H1 (cell line): ENCODE data around the gene C19orf25. TPM values are rescaled to one million over a fixed set of nuclear protein-coding genes. Genes with fewer than 3 reads are reported as not detected.

Experiments used
- CTCF ChIA-PET: fragments of 300-600 bp; sonication (Branson Sonifier 250); formaldehyde crosslinking; loops from one replicate; lab custom pipeline; 2021; ENCODE audit not compliant: partially characterized antibody; lab: Charles Lee
- POLR2A ChIA-PET: fragments of 300-600 bp; sonication (Branson Sonifier 250); formaldehyde crosslinking; loops from one replicate; lab custom pipeline; 2021; ENCODE audit warnings: inconsistent platforms; ENCODE audit not compliant: partially characterized antibody; lab: Charles Lee
- DNase-seq, 2 experiments: peaks; one replicate each; pipeline versions ENCODE4 v3.0.0 to v3.0.0-alpha.2; 2010 to 2022; ENCODE audit warnings: low spot score in 2 of 2, low read depth in 1 of 2, mixed read lengths in 1 of 2
- FAIRE-seq: peaks from 2 replicates; lab custom pipeline; 2011; peaks lifted over from hg19 to GRCh38; lab: Jason Lieb, UNC
- H2AFZ ChIP-seq: 2 replicates; pipeline ENCODE4 v1.8.1; 2012; ENCODE audit warnings: low read length, inconsistent platforms
- H2AK5ac ChIP-seq: 2 replicates; pipeline ENCODE4 v1.6.1; 2013; ENCODE audit warnings: low read depth, low read length
- H2BK120ac ChIP-seq: replicated peaks from 2 replicates; pipeline ENCODE3; 2013; ENCODE audit warnings: low read depth, low read length, inconsistent platforms
- H2BK12ac ChIP-seq: 2 replicates; pipeline ENCODE4 v1.6.1; 2013; ENCODE audit warnings: low read depth, low read length
- H2BK15ac ChIP-seq: 2 replicates; pipeline ENCODE4 v1.6.1; 2013; ENCODE audit warnings: low read length
- H2BK20ac ChIP-seq: 2 replicates; pipeline ENCODE4 v1.6.1; 2013; ENCODE audit warnings: low read length
- H2BK5ac ChIP-seq: 2 replicates; pipeline ENCODE4 v1.6.1; 2013; ENCODE audit warnings: low read depth, low read length
- H3K14ac ChIP-seq: 2 replicates; pipeline ENCODE4 v1.6.1; 2013; ENCODE audit warnings: inconsistent platforms; ENCODE audit not compliant: insufficient read length
- H3K18ac ChIP-seq: 2 replicates; pipeline ENCODE4 v1.6.1; 2013; ENCODE audit warnings: low read length; ENCODE audit errors: extremely low read depth
- H3K23ac ChIP-seq: 2 replicates; pipeline ENCODE4 v1.6.1; 2013; ENCODE audit warnings: inconsistent platforms; ENCODE audit not compliant: insufficient read length
- H3K23me2 ChIP-seq: 2 replicates; pipeline ENCODE4 v1.6.1; 2013; ENCODE audit warnings: low read depth, low read length
- H3K27ac ChIP-seq: 2 replicates; pipeline ENCODE4 v1.6.1; 2011; ENCODE audit warnings: low read depth, low read length, inconsistent platforms
- H3K27me3 ChIP-seq, 4 experiments: replicated peaks in 1 of 4; 1 replicate in 1 of 4; 2 replicates in 3 of 4; pipeline versions ENCODE4 v1.6.1 to v1.8.1; 2011 to 2013; ENCODE audit warnings: low read length in 3 of 4, mild to moderate bottlenecking in 3 of 4, inconsistent platforms in 2 of 4, mixed read lengths in 2 of 4, moderate library complexity in 1 of 4; ENCODE audit not compliant: control insufficient read depth in 3 of 4, insufficient read depth in 3 of 4; ENCODE audit errors: extremely low read depth in 1 of 4
- H3K36me3 ChIP-seq, 4 experiments: 2 replicates each; pipeline versions ENCODE4 v1.6.1 to v1.8.1; 2011 to 2013; ENCODE audit warnings: mild to moderate bottlenecking in 4 of 4, low read length in 3 of 4, moderate library complexity in 2 of 4, control low read depth in 1 of 4, inconsistent platforms in 1 of 4; ENCODE audit not compliant: insufficient read depth in 4 of 4, control insufficient read depth in 2 of 4
- H3K4ac ChIP-seq: replicated peaks from 2 replicates; pipeline ENCODE3; 2013; ENCODE audit warnings: low read length, low read depth, mixed read lengths, inconsistent platforms; ENCODE audit not compliant: insufficient read length
- H3K4me1 ChIP-seq, 4 experiments: replicated peaks in 1 of 4; 1 replicate in 1 of 4; 2 replicates in 3 of 4; pipeline versions ENCODE4 v1.6.1 to v1.8.1; 2011 to 2013; ENCODE audit warnings: low read length in 3 of 4, inconsistent platforms in 2 of 4, mixed read lengths in 1 of 4; ENCODE audit not compliant: insufficient read depth in 4 of 4, control insufficient read depth in 3 of 4
- H3K4me2 ChIP-seq, 2 experiments: 2 replicates each; pipeline versions ENCODE4 v1.6.1 to v1.8.1; 2011 to 2013; ENCODE audit warnings: low read depth in 2 of 2, low read length in 2 of 2, control low read depth in 1 of 2, inconsistent platforms in 1 of 2, mild to moderate bottlenecking in 1 of 2; ENCODE audit not compliant: insufficient read depth in 1 of 2
- H3K4me3 ChIP-seq, 4 experiments: fragments of 200-600, 300-600 bp in 1 of 4; sonication (generic), shearing (Covaris generic), sonication (Bioruptor Twin) in 1 of 4; 2 replicates each; pipeline versions ENCODE4 v1.5.1 to v1.8.1; 2011 to 2016; ENCODE audit warnings: low read length in 4 of 4, low read depth in 3 of 4, control low read depth in 2 of 4, inconsistent platforms in 2 of 4, mild to moderate bottlenecking in 2 of 4, mixed read lengths in 1 of 4, moderate library complexity in 1 of 4; ENCODE audit not compliant: insufficient read depth in 2 of 4; ENCODE audit errors: extremely low read depth in 1 of 4
- H3K56ac ChIP-seq: replicated peaks from 2 replicates; pipeline ENCODE3; 2013; ENCODE audit warnings: low read depth, mild to moderate bottlenecking, mixed read lengths, low read length, inconsistent platforms; ENCODE audit not compliant: insufficient read length
- H3K79me1 ChIP-seq: 2 replicates; pipeline ENCODE4 v1.6.1; 2013; ENCODE audit warnings: low read depth, low read length, control low read depth
- H3K79me2 ChIP-seq, 2 experiments: 2 replicates each; pipeline versions ENCODE4 v1.6.1 to v1.8.1; 2012 to 2013; ENCODE audit warnings: low read length in 2 of 2, mild to moderate bottlenecking in 2 of 2, inconsistent platforms in 1 of 2; ENCODE audit not compliant: insufficient read depth in 2 of 2, control insufficient read depth in 1 of 2
- H3K9ac ChIP-seq, 4 experiments: replicated peaks in 1 of 4; 1 replicate in 1 of 4; 2 replicates in 3 of 4; pipeline versions ENCODE4 v1.6.1 to v1.8.1; 2011 to 2013; ENCODE audit warnings: low read depth in 3 of 4, low read length in 3 of 4, control low read depth in 2 of 4, mild to moderate bottlenecking in 2 of 4, moderate library complexity in 2 of 4, inconsistent platforms in 1 of 4; ENCODE audit errors: extremely low read depth in 1 of 4
- H3K9me3 ChIP-seq, 2 experiments: 2 replicates each; pipeline versions ENCODE4 v1.6.1 to v1.8.1; 2012 to 2013; ENCODE audit warnings: mild to moderate bottlenecking in 2 of 2, moderate library complexity in 2 of 2, control low read depth in 1 of 2, inconsistent platforms in 1 of 2, low read depth in 1 of 2, low read length in 1 of 2, mixed read lengths in 1 of 2; ENCODE audit not compliant: insufficient read depth in 2 of 2
- H4K20me1 ChIP-seq, 2 experiments: replicated peaks in 1 of 2; 2 replicates each; pipeline versions ENCODE3 to v1.8.1; 2011 to 2013; ENCODE audit warnings: inconsistent platforms in 2 of 2, low read length in 2 of 2, mild to moderate bottlenecking in 1 of 2; ENCODE audit not compliant: insufficient read depth in 2 of 2, control insufficient read depth in 1 of 2
- H4K5ac ChIP-seq: 2 replicates; pipeline ENCODE4 v1.6.1; 2013; ENCODE audit warnings: low read length, low read depth, mixed read lengths, inconsistent platforms; ENCODE audit not compliant: insufficient read length
- H4K8ac ChIP-seq: 2 replicates; pipeline ENCODE4 v1.8.0; 2013; ENCODE audit warnings: mild to moderate bottlenecking, moderate library complexity, low read length, inconsistent platforms; ENCODE audit not compliant: insufficient read depth; ENCODE audit errors: extremely low read depth
- H4K91ac ChIP-seq: replicated peaks from 2 replicates; pipeline ENCODE3; 2013; ENCODE audit warnings: low read length, mixed read lengths, inconsistent platforms; ENCODE audit not compliant: insufficient read length
- KDM4A ChIP-seq: IDR thresholded peaks from one replicate; pipeline ENCODE4 v1.7.1; 2012; ENCODE audit warnings: low read depth, mild to moderate bottlenecking, moderate library complexity, low read length, inconsistent platforms; ENCODE audit not compliant: severe bottlenecking
- WGBS, 2 experiments: shearing (Covaris generic) in 1 of 2; methylation state at CpG; one replicate each; pipeline versions ENCODE4 v1.1.6 to v1.1.7; 2013 to 2015; ENCODE audit warnings: low lambda C conversion rate in 2 of 2, mixed read lengths in 2 of 2, inconsistent platforms in 1 of 2, low coverage in 1 of 2, missing lambda C conversion rate in 1 of 2; ENCODE audit not compliant: insufficient replicate concordance in 2 of 2, insufficient coverage in 1 of 2, insufficient read length in 1 of 2; ENCODE audit errors: extremely low coverage in 1 of 2, missing lambda C conversion rate in 1 of 2; 5-methylcytosine and 5-hydroxymethylcytosine counted together
- polyA plus RNA-seq, 7 experiments: library from polyadenylated mRNA; depleted of rRNA in 3 of 7; stranded (reverse) in 5 of 7; unstranded in 2 of 7; fragments of >200 nt in 5 of 7; fragments of 200-250 nt in 2 of 7; gene quantifications; 1 replicate in 5 of 7; 2 replicates in 1 of 7; 4 replicates in 1 of 7; pipeline versions ENCODE4 v1.2.1 to v1.2.3, GENCODE V29; 2011 to 2013; ENCODE audit warnings: missing spikeins in 2 of 7, mixed read lengths in 2 of 7
- total RNA-seq: library from RNA; stranded (reverse); fragmentation: NEBNext Ultra II Directional; extraction: Animal tissue kit (Norgen Biotek cat#: 25700); gene quantifications from 2 replicates; pipeline ENCODE4 v1.2.1, GENCODE V29; 2021
- TF ChIP-seq, protein P1 (sequence below): IDR thresholded peaks from 2 replicates; pipeline ENCODE4 v1.6.1; 2012; ENCODE audit warnings: inconsistent platforms

The C19orf25 gene
- total and polyA plus RNA-seq, 2 of the 8 experiments (the other 6 are each of a cell fraction or from before 2014, with no cell fraction given): 41.3 to 67.4 TPM

DNA sequence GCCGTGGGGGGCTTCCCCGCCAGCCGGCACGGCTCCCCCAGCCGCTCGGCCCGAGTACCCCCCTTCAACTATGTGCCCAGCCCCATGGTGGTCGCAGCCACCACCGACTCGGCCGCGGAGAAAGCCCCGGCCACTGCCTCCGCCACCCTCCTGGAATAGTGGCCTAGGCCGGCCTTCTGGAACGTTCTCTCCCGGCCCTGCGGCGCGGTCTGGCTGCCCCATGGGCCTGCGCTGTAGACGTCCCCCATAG is 9.0 kb downstream of the C19orf25 start:
- H3K18ac ChIP-seq: no peak overlapping the region
- ChIA-PET POLR2A (interaction anchor here (5.5 kb wide), 2 partner anchors 13 to 28 kb away, joined by 55 to 72 read pairs; no protein-coding TSS in a partner anchor), CTCF (no interaction called here)
- no peak overlapping the region for H2BK120ac ChIP-seq
- H3K4ac ChIP-seq: no peak overlapping the region
- H3K27ac ChIP-seq: no peak overlapping the region
- WGBS, 2 experiments: 30% methylated on average over 13 of the region's 22 CpGs; no CpG with 5 or more reads in 1 of the 2 experiments
- H3K36me3 ChIP-seq: peaks cover 0 to 41% (median 0%) of the 10 kb centered on the region in 4 experiments; a peak in 2 of 8 replicates
- no peaks in the 10 kb centered on the region for H3K79me1 ChIP-seq
- H3K4me3 ChIP-seq: peak overlapping the region; percentile 29 to 56 (median 34); a peak in 3 of 8 replicates
- H3K79me2 ChIP-seq: no peaks in the 10 kb centered on the region
- H3K9ac ChIP-seq: no peak overlapping the region
- no peak overlapping the region for H2AFZ ChIP-seq
- H3K4me1 ChIP-seq: peaks cover 0 to 50% (median 27%) of the 10 kb centered on the region in 4 experiments; a peak in 5 of 7 replicates
- DNase-seq (no peak), FAIRE-seq (no peak)
- H3K4me2 ChIP-seq: peak overlapping the region; percentile 86 to 91
- peaks cover 13% of the 10 kb centered on the region; the same call in 1 of the 2 replicates for H3K23me2 ChIP-seq
- H2BK20ac ChIP-seq: no peak overlapping the region
- no peak overlapping the region for H3K23ac ChIP-seq
- no peak overlapping the region for H2BK15ac ChIP-seq
- no peak overlapping the region for H3K14ac ChIP-seq
- H3K27me3 ChIP-seq: peaks cover 64 to 84% (median 81%) of the 10 kb centered on the region in 4 experiments
- no peak overlapping the region for H4K91ac ChIP-seq
- H4K5ac ChIP-seq: no peak overlapping the region
- TF ChIP-seq KDM4A: no peak
- TF ChIP-seq, protein P1, sequence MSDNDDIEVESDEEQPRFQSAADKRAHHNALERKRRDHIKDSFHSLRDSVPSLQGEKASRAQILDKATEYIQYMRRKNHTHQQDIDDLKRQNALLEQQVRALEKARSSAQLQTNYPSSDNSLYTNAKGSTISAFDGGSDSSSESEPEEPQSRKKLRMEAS: 0 out of 2 replicates have a peak, but pooled peaks have one; percentile 2
- H4K20me1 ChIP-seq: peaks cover 23 to 60% of the 10 kb centered on the region in 2 experiments
- H3K9me3 ChIP-seq: peaks cover 0 to 7% of the 10 kb centered on the region in 2 experiments; a peak in 1 of 4 replicates
- no peak overlapping the region for H2BK12ac ChIP-seq
- no peak overlapping the region for H2BK5ac ChIP-seq
- H4K8ac ChIP-seq: peak overlapping the region; percentile 79; the same call in 1 of the 2 replicates
- H3K56ac ChIP-seq: no peak overlapping the region
- H2AK5ac ChIP-seq: no peak overlapping the region
